ENCODE results near the gene PDSS2.

DNA sequence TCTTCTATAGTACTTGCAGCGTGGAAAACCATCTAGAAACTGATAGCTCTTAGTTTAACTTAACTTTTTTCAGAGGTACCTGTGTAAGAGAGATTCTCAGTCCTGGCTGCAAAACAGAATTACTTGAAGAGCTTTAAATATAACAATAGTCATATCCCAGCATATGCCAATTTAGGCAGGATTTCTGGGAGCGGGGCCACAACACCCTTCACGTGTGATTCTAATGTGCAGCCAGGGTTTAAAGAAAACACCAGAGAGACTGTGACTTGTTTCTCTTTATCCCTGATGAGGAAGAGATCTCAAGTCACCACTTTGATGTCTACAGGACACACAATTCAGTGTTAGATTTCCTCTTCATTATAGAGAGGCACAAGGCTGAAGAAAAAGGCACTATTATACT, 103.7 kb downstream of the PDSS2 start:
- TF ChIP-seq, protein P1, sequence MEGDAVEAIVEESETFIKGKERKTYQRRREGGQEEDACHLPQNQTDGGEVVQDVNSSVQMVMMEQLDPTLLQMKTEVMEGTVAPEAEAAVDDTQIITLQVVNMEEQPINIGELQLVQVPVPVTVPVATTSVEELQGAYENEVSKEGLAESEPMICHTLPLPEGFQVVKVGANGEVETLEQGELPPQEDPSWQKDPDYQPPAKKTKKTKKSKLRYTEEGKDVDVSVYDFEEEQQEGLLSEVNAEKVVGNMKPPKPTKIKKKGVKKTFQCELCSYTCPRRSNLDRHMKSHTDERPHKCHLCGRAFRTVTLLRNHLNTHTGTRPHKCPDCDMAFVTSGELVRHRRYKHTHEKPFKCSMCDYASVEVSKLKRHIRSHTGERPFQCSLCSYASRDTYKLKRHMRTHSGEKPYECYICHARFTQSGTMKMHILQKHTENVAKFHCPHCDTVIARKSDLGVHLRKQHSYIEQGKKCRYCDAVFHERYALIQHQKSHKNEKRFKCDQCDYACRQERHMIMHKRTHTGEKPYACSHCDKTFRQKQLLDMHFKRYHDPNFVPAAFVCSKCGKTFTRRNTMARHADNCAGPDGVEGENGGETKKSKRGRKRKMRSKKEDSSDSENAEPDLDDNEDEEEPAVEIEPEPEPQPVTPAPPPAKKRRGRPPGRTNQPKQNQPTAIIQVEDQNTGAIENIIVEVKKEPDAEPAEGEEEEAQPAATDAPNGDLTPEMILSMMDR (IDR thresholded peaks at IDR 0.05): no peak
- TF ChIP-seq POLR2AphosphoS5 (IDR thresholded peaks at IDR 0.05; ENCODE audit: low read depth, low read length): no peak

Data from Panc1 (cell line).